Astrocyte (in vitro differentiated cells and primary cell): ENCODE measurements around the gene FTO. TPM values are rescaled to one million over a fixed set of nuclear protein-coding genes. Genes with fewer than 3 reads are reported as not detected.

Experiments used
- DNase-seq: peaks from one replicate; pipeline ENCODE4 v3.0.0-alpha.2; 2010; ENCODE audit warnings: low read depth
- FAIRE-seq: peaks from 2 replicates; lab custom pipeline; 2011; peaks lifted over from hg19 to GRCh38; lab: Jason Lieb, UNC
- H2AFZ ChIP-seq: 2 replicates; pipeline ENCODE4 v1.6.0; 2012; ENCODE audit warnings: low read depth, low read length, inconsistent platforms
- H3K27ac ChIP-seq: 2 replicates; pipeline ENCODE4 v1.5.1; 2011; ENCODE audit warnings: low read depth, low read length, inconsistent platforms
- H3K27me3 ChIP-seq: 2 replicates; pipeline ENCODE4 v1.6.0; 2011; ENCODE audit warnings: low read length, inconsistent platforms; ENCODE audit not compliant: insufficient read depth
- H3K36me3 ChIP-seq: 2 replicates; pipeline ENCODE4 v1.5.1; 2011; ENCODE audit warnings: low read length, inconsistent platforms; ENCODE audit not compliant: insufficient read depth
- H3K4me1 ChIP-seq: 2 replicates; pipeline ENCODE4 v1.5.1; 2011; ENCODE audit warnings: low read length, inconsistent platforms; ENCODE audit not compliant: insufficient read depth
- H3K4me2 ChIP-seq: 2 replicates; pipeline ENCODE4 v1.6.0; 2012; ENCODE audit warnings: low read length, inconsistent platforms
- H3K4me3 ChIP-seq: 2 replicates; pipeline ENCODE4 v1.5.1; 2011; ENCODE audit warnings: low read depth, mild to moderate bottlenecking, low read length, inconsistent platforms; ENCODE audit not compliant: insufficient read depth
- H3K79me2 ChIP-seq: 2 replicates; pipeline ENCODE4 v1.6.0; 2012; ENCODE audit warnings: mild to moderate bottlenecking, low read length, inconsistent platforms; ENCODE audit not compliant: insufficient read depth
- H3K9ac ChIP-seq: 2 replicates; pipeline ENCODE4 v1.6.0; 2012; ENCODE audit warnings: mild to moderate bottlenecking, low read length, inconsistent platforms
- H3K9me3 ChIP-seq: 2 replicates; pipeline ENCODE4 v1.5.1; 2012; ENCODE audit warnings: low read depth, mild to moderate bottlenecking, low read length, inconsistent platforms; ENCODE audit not compliant: insufficient read depth
- H4K20me1 ChIP-seq: 2 replicates; pipeline ENCODE4 v1.6.0; 2012; ENCODE audit warnings: low read length, inconsistent platforms; ENCODE audit not compliant: insufficient read depth
- H3K27ac Mint-ChIP-seq: one replicate; pipeline ENCODE4 v1.8.0; 2021; ENCODE audit warnings: mild to moderate bottlenecking, mixed read lengths; ENCODE audit not compliant: unreplicated experiment
- H3K27me3 Mint-ChIP-seq: one replicate; pipeline ENCODE4 v1.8.0; 2021; ENCODE audit warnings: low read depth, mixed read lengths; ENCODE audit not compliant: unreplicated experiment
- H3K36me3 Mint-ChIP-seq: one replicate; pipeline ENCODE4 v1.8.0; 2021; ENCODE audit warnings: low read depth, mixed read lengths; ENCODE audit not compliant: unreplicated experiment
- H3K4me1 Mint-ChIP-seq: one replicate; pipeline ENCODE4 v1.8.0; 2021; ENCODE audit warnings: low read depth, mixed read lengths; ENCODE audit not compliant: unreplicated experiment
- H3K4me3 Mint-ChIP-seq: one replicate; pipeline ENCODE4 v1.8.0; 2021; ENCODE audit warnings: mild to moderate bottlenecking, moderate library complexity, mixed read lengths; ENCODE audit not compliant: unreplicated experiment
- H3K9me3 Mint-ChIP-seq: one replicate; pipeline ENCODE4 v1.8.0; 2021; ENCODE audit warnings: mild to moderate bottlenecking, mixed read lengths; ENCODE audit not compliant: unreplicated experiment
- EZH2 ChIP-seq: IDR thresholded peaks from 2 replicates; pipeline ENCODE4 v1.6.1; 2012; ENCODE audit warnings: mild to moderate bottlenecking, low read length, inconsistent platforms; ENCODE audit not compliant: insufficient read depth
- total RNA-seq: library from RNA; stranded (reverse); gene quantifications from 2 replicates; pipeline ENCODE4 v1.2.1, GENCODE V29; 2021
- TF ChIP-seq, protein P1 (sequence below): IDR thresholded peaks from 2 replicates; pipeline ENCODE4 v1.5.1; 2011; ENCODE audit warnings: low read depth, mild to moderate bottlenecking, inconsistent platforms, low read length, moderate library complexity; ENCODE audit not compliant: insufficient read depth

FTO gene
- total RNA-seq, 1 donor from 2014 or later: 73.1 TPM

DNA sequence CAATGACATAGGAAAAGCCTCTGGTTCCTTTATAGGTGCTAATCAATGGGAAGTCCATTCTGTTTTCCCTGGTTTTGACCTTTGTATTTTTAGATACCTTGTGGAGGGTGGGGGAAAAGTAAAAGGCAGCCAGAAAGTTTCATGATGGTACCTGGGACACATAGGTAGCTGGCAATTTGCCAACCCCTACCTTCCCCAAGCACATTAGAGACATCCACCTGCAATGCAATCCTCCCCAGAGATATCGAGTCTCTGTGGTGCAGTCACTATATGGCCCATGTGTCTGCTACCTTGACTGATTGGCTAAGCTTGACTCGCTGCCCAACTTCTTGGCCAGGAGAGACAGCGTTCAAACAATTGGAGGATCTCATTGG is 496.2 kb downstream of the FTO start:
- DNase-seq (no peak), FAIRE-seq (no peak)
- Histone ChIP-seq H2AFZ (no peak overlapping the region), H3K79me2 (no peaks in the 10 kb centered on the region), H3K27ac (no peak overlapping the region), H3K9ac (no peak overlapping the region), H3K36me3 (no peaks in the 10 kb centered on the region), H4K20me1 (no peaks in the 10 kb centered on the region), H3K4me3 (no peak overlapping the region), H3K4me2 (no peak overlapping the region), H3K4me1 (no peaks in the 10 kb centered on the region), H3K9me3 (no peaks in the 10 kb centered on the region), H3K27me3 (no peaks in the 10 kb centered on the region)
- Mint-ChIP-seq H3K27me3 (peaks cover 22% of the 10 kb centered on the region), H3K36me3 (no peaks in the 10 kb centered on the region), H3K4me3 (no peak overlapping the region), H3K4me1 (no peaks in the 10 kb centered on the region), H3K27ac (no peak overlapping the region), H3K9me3 (peaks cover 8% of the 10 kb centered on the region)
- TF ChIP-seq EZH2: no peak
- TF ChIP-seq, protein P1, sequence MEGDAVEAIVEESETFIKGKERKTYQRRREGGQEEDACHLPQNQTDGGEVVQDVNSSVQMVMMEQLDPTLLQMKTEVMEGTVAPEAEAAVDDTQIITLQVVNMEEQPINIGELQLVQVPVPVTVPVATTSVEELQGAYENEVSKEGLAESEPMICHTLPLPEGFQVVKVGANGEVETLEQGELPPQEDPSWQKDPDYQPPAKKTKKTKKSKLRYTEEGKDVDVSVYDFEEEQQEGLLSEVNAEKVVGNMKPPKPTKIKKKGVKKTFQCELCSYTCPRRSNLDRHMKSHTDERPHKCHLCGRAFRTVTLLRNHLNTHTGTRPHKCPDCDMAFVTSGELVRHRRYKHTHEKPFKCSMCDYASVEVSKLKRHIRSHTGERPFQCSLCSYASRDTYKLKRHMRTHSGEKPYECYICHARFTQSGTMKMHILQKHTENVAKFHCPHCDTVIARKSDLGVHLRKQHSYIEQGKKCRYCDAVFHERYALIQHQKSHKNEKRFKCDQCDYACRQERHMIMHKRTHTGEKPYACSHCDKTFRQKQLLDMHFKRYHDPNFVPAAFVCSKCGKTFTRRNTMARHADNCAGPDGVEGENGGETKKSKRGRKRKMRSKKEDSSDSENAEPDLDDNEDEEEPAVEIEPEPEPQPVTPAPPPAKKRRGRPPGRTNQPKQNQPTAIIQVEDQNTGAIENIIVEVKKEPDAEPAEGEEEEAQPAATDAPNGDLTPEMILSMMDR: no peak

DNA sequence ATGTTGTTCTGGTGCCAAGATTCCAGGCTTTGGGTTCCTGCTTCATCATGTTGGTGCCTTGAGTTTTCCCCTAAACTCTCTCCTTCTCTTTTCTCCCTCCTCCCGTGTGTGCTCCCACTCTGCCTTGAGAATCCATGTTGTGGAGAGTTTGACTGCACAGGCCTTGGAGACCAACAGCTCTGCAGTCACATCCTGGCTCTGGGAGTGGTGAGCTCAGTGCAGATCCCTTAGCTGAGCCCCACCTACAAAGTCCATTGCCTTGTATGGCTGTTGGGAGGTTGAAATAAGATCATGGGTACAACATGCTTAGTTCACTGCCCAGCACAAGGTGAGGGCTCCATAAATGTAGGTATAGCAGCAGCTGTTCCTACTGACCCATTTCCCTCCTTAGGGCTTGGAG is 496.8 kb downstream of the FTO start:
- DNase-seq: no peak
- H3K4me1 Mint-ChIP-seq: no peaks in the 10 kb centered on the region
- Histone ChIP-seq H3K36me3 (no peaks in the 10 kb centered on the region), H3K4me1 (no peaks in the 10 kb centered on the region), H3K79me2 (no peaks in the 10 kb centered on the region), H3K4me3 (no peak overlapping the region), H2AFZ (no peak overlapping the region), H3K9ac (no peak overlapping the region), H4K20me1 (no peaks in the 10 kb centered on the region), H3K27me3 (no peaks in the 10 kb centered on the region), H3K4me2 (no peak overlapping the region), H3K9me3 (no peaks in the 10 kb centered on the region), H3K27ac (no peak overlapping the region)
- H3K27me3 Mint-ChIP-seq: peaks cover 26% of the 10 kb centered on the region
- H3K9me3 Mint-ChIP-seq: peaks cover 8% of the 10 kb centered on the region
- no peak for FAIRE-seq
- H3K27ac Mint-ChIP-seq: no peak overlapping the region
- TF ChIP-seq, protein P1: no peak
- no peak for TF ChIP-seq EZH2
- no peak overlapping the region for H3K4me3 Mint-ChIP-seq
- H3K36me3 Mint-ChIP-seq: no peaks in the 10 kb centered on the region

DNA sequence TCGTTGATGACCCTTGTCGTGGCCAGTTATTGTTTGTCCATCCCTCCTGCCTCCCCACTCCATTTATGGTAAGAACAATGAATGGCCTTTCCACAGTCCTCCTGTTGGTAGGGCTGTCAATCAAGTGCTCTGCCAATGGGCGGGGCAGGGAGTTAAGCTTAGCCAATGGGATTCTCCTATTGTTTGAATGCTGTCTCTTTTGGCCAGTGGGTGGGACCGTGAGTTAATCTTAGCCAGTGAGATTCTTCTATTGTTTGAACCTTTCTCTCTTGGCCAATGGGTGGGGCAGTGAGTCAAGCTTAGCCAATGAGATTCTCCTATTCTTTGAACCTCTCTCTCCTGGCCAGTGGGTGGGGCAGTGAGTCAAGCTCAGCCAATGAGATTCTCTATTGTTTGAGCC is 497.2 kb downstream of the FTO start:
- peaks cover 26% of the 10 kb centered on the region for H3K27me3 Mint-ChIP-seq
- H3K9me3 Mint-ChIP-seq: peaks cover 7% of the 10 kb centered on the region

More for the DNA sequence above, 497.2 kb downstream of the FTO start:
- no peak overlapping the region for H3K4me3 ChIP-seq
- Mint-ChIP-seq H3K27ac (no peak overlapping the region), H3K4me1 (no peaks in the 10 kb centered on the region), H3K4me3 (no peak overlapping the region), H3K36me3 (no peaks in the 10 kb centered on the region)
- H2AFZ ChIP-seq: no peak overlapping the region
- no peak overlapping the region for H3K27ac ChIP-seq
- no peak for TF ChIP-seq EZH2
- TF ChIP-seq, protein P1: no peak
- no peaks in the 10 kb centered on the region for H3K36me3 ChIP-seq
- H4K20me1 ChIP-seq: no peaks in the 10 kb centered on the region
- H3K9ac ChIP-seq: no peak overlapping the region
- no peak overlapping the region for H3K4me2 ChIP-seq
- no peaks in the 10 kb centered on the region for H3K9me3 ChIP-seq
- H3K4me1 ChIP-seq: no peaks in the 10 kb centered on the region
- no peak for FAIRE-seq
- no peaks in the 10 kb centered on the region for H3K79me2 ChIP-seq
- no peak for DNase-seq
- H3K27me3 ChIP-seq: peaks cover 4% of the 10 kb centered on the region

Other genes with a start within 250 kb of the FTO start
- gene AKTIP, start 200.9 kb upstream of the FTO start, total RNA-seq: 21.5 and 25.0 TPM in 2 replicates
- 16.8 and 18.1 TPM in 2 replicates for gene RPGRIP1L, start 297 bp upstream of the FTO start, total RNA-seq